Left ventricle myocardium inferior (tissue), 1 donor: ENCODE data around the gene TRAK2. TPM values are rescaled to one million over a fixed set of nuclear protein-coding genes. Genes with fewer than 3 reads are reported as not detected.

Source experiments
- DNase-seq: peaks from one replicate; pipeline ENCODE4 v3.0.0-alpha.2; 2020
- H3K27ac ChIP-seq: fragments of 200-600 bp; replicated peaks from 2 replicates; pipeline ENCODE4 v1.8.0; 2021
- H3K27me3 ChIP-seq: fragments of 200-600 bp; 2 replicates; pipeline ENCODE4 v1.8.0; 2021; ENCODE audit warnings: low read depth
- H3K36me3 ChIP-seq: fragments of 200-600 bp; 2 replicates; pipeline ENCODE4 v1.8.0; 2021
- H3K4me1 ChIP-seq: fragments of 200-600 bp; 2 replicates; pipeline ENCODE4 v1.8.0; 2021
- H3K4me3 ChIP-seq: fragments of 200-600 bp; 2 replicates; pipeline ENCODE4 v1.8.0; 2021; ENCODE audit warnings: mild to moderate bottlenecking, moderate library complexity
- H3K9me3 ChIP-seq: fragments of 200-600 bp; replicated peaks from 2 replicates; pipeline ENCODE4 v1.8.0; 2021
- CTCF ChIP-seq: fragments of 200-600 bp; IDR thresholded peaks from 2 replicates; pipeline ENCODE4 v1.8.0; 2021; ENCODE audit warnings: antibody characterized with exemption, mild to moderate bottlenecking, borderline replicate concordance
- intact Hi-C: fragments of 100-400 bp; cut with micrococcal nuclease; formaldehyde crosslinking; loops from one replicate; pipeline ENCODE4 v1.11.0; 2022
- total RNA-seq: library from RNA; stranded (reverse); fragmentation: NEBNext Ultra II Directional; extraction: Animal tissue kit (Norgen Biotek cat#: 25700); gene quantifications from one replicate; pipeline ENCODE4 v1.2.1, GENCODE V29; 2021
- donor health status: DM: no; HTN: yes; CAD: no; lungs with severe emphysema.

The TRAK2 gene
- total RNA-seq, 1 donor from 2014 or later: 169 TPM

- Histone ChIP-seq H3K4me3 (no peak overlapping the region), H3K36me3 (peaks cover 71% of the 10 kb centered on the region), H3K4me1 (peaks cover 24% of the 10 kb centered on the region), H3K27ac (no peak overlapping the region), H3K27me3 (no peaks in the 10 kb centered on the region), H3K9me3 (no peaks in the 10 kb centered on the region)
- TF ChIP-seq CTCF: no peak
- DNase-seq: no peak
- intact Hi-C loops: no loop called here
Observed at GRCh38 chr2:201343559-201343958, 107.7 kb downstream of the TRAK2 start.

- no peaks in the 10 kb centered on the region for H3K9me3 ChIP-seq
- intact Hi-C loops: no loop called here
- TF ChIP-seq CTCF: no peak
- H3K4me1 ChIP-seq: peaks cover 24% of the 10 kb centered on the region
- H3K27me3 ChIP-seq: no peaks in the 10 kb centered on the region
- DNase-seq: no peak
- no peak overlapping the region for H3K27ac ChIP-seq
- H3K36me3 ChIP-seq: peaks cover 67% of the 10 kb centered on the region
- no peak overlapping the region for H3K4me3 ChIP-seq
Observed at GRCh38 chr2:201342923-201343322, 108.3 kb downstream of the TRAK2 start.

- peaks cover 17% of the 10 kb centered on the region for H3K36me3 ChIP-seq
- no peak for TF ChIP-seq CTCF
- peaks cover 46% of the 10 kb centered on the region for H3K9me3 ChIP-seq
- DNase-seq: no peak
- no peak overlapping the region for H3K27ac ChIP-seq
- H3K4me1 ChIP-seq: no peaks in the 10 kb centered on the region
- no peaks in the 10 kb centered on the region for H3K27me3 ChIP-seq
- H3K4me3 ChIP-seq: no peak overlapping the region
- intact Hi-C loops: loop anchor here (10.0 kb wide), 1 partner anchor 215 kb away; no protein-coding TSS in a partner anchor
Observed at GRCh38 chr2:201329409-201329808, 121.8 kb downstream of the TRAK2 start.

- no peak for TF ChIP-seq CTCF
- Histone ChIP-seq H3K36me3 (peaks cover 26% of the 10 kb centered on the region), H3K27ac (no peak overlapping the region), H3K4me1 (no peaks in the 10 kb centered on the region), H3K27me3 (no peaks in the 10 kb centered on the region), H3K9me3 (peaks cover 58% of the 10 kb centered on the region), H3K4me3 (no peak overlapping the region)
- no peak for DNase-seq
- intact Hi-C loops: loop anchor here (10.0 kb wide), 1 partner anchor 217 kb away; no protein-coding TSS in a partner anchor
Observed at GRCh38 chr2:201327678-201328077, 123.6 kb downstream of the TRAK2 start.

Other genes starting within 250 kb of the TRAK2 start
- gene CASP8, start 190.9 kb downstream of the TRAK2 start, total RNA-seq: 3.7 TPM
- 11.8 TPM for gene FLACC1, start 94.1 kb downstream of the TRAK2 start, total RNA-seq
- 57.5 TPM for gene STRADB, start 282 bp upstream of the TRAK2 start, total RNA-seq
- 18.3 TPM for gene TMEM237, start 192.0 kb upstream of the TRAK2 start, total RNA-seq
- gene MPP4, start 247.2 kb upstream of the TRAK2 start, total RNA-seq: not detected